Lower leg skin (tissue), 3 donors: Measurements from ENCODE around the gene GALNT3.

ENCODE experiments used
- POLR2A ChIP-seq, 2 donors: fragments of 450-650 bp; IDR thresholded peaks; one replicate each; pipeline ENCODE4 v1.6.1; 2016 to 2017; ENCODE audit warnings: antibody characterized with exemption in 2 of 2, mild to moderate bottlenecking in 1 of 2, moderate library complexity in 1 of 2
- TF ChIP-seq, protein P1 (sequence below), 3 donors: fragments of 450-650 bp; IDR thresholded peaks; one replicate each; pipeline ENCODE4 v1.5.1; 2016; ENCODE audit warnings: antibody characterized with exemption in 3 of 3, mild to moderate bottlenecking in 3 of 3, moderate library complexity in 2 of 3

GRCh38 chr2:165787334-165787733, 6.7 kb downstream of the GALNT3 start:
- TF ChIP-seq, protein P1, sequence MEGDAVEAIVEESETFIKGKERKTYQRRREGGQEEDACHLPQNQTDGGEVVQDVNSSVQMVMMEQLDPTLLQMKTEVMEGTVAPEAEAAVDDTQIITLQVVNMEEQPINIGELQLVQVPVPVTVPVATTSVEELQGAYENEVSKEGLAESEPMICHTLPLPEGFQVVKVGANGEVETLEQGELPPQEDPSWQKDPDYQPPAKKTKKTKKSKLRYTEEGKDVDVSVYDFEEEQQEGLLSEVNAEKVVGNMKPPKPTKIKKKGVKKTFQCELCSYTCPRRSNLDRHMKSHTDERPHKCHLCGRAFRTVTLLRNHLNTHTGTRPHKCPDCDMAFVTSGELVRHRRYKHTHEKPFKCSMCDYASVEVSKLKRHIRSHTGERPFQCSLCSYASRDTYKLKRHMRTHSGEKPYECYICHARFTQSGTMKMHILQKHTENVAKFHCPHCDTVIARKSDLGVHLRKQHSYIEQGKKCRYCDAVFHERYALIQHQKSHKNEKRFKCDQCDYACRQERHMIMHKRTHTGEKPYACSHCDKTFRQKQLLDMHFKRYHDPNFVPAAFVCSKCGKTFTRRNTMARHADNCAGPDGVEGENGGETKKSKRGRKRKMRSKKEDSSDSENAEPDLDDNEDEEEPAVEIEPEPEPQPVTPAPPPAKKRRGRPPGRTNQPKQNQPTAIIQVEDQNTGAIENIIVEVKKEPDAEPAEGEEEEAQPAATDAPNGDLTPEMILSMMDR (IDR thresholded peaks at IDR 0.05): no peak
- TF ChIP-seq POLR2A (IDR thresholded peaks at IDR 0.05): no peak
